Ovary (tissue), 3 donors: Measurements from ENCODE around the gene CACNB4.

Source experiments
- CTCF ChIP-seq, 3 donors: fragments of 450-650 bp in 2 of 3; fragments of 200-600 bp in 1 of 3; IDR thresholded peaks; one replicate each; pipeline versions ENCODE4 v1.5.1 to v1.8.0; 2016 to 2022; ENCODE audit warnings: antibody characterized with exemption in 3 of 3, mild to moderate bottlenecking in 1 of 3
- EP300 ChIP-seq: sonication (generic); formaldehyde crosslinking; IDR thresholded peaks from one replicate; pipeline ENCODE4 v1.6.1; 2017; ENCODE audit warnings: antibody characterized with exemption
- POLR2A ChIP-seq: fragments of 450-650 bp; IDR thresholded peaks from one replicate; pipeline ENCODE4 v1.6.1; 2017; ENCODE audit warnings: antibody characterized with exemption, mild to moderate bottlenecking, moderate library complexity
- donor health status: DM: no; HTN: no; CAD: no.

GRCh38 chr2:151922845-151923666, 175.8 kb downstream of the CACNB4 start:
- no peak for TF ChIP-seq CTCF (IDR thresholded peaks at IDR 0.05)
- no peak for TF ChIP-seq POLR2A
- TF ChIP-seq EP300 = no peak
